GM19023 (cell line): ENCODE measurements around the gene KIF26B.
"Not testable (repeated sequence)": the region's sequence is repeated elsewhere in the genome, so short reads cannot be mapped to it uniquely, and the experiment has no call there.

Source experiments
- ATAC-seq: cut with Tn5 transposase; IDR thresholded peaks from one replicate; pipeline ENCODE4 v1.9.1; 2021; ENCODE audit warnings: mild to moderate bottlenecking, moderate library complexity; ENCODE audit not compliant: unreplicated experiment

Gene KIF26B

DNA sequence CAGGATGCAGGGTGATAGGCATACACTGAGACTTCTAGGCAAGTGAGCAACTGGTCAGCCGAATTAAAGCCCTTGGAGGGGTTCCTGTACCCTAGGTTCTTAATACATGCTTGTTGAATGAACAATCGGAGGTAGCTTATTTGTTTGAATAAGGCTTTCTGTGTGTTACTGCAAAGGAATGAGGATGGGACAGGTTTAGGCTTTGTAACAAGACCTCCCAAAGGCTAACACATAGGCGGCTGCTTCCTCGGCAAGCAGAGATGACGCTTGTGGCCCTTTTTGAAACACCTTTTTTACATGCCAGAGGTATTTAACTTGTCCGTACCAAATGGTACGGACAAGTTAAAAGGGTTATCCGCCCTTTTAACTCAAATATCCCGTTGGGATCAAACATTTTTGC is 511.6 kb downstream of the KIF26B start:
- ATAC-seq = no peak

DNA sequence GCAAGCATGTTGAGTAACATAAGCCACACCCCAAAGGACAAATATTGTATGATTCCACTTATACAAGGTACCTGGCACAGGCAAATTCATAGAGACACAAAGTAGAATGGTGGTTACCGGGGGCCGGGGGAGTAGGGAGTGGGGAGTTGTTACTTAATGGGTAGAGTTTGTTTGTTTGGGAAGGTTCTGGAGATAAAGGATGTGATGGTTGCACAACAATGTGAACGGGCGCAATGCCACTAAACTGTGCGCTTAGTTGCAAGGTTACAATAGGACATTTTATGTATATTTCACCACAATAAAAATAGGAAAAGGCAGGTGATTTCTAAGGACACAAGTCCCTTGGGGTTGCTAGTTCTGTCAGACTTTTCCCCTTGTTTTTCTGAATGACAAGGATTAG is 516.6 kb downstream of the KIF26B start:
- no peak for ATAC-seq

- no peak for ATAC-seq
These were observed 517.4 kb downstream of the KIF26B start for GRCh38 chr1:245671966-245672767.

GRCh38 chr1:245672836-245673656 is 518.3 kb downstream of the KIF26B start:
- ATAC-seq = not testable (repeated sequence)

GRCh38 chr1:245673881-245674414 is 519.2 kb downstream of the KIF26B start:
- peak; percentile 56 for ATAC-seq

GRCh38 chr1:245677461-245678240 is 522.9 kb downstream of the KIF26B start:
- ATAC-seq = no peak

DNA sequence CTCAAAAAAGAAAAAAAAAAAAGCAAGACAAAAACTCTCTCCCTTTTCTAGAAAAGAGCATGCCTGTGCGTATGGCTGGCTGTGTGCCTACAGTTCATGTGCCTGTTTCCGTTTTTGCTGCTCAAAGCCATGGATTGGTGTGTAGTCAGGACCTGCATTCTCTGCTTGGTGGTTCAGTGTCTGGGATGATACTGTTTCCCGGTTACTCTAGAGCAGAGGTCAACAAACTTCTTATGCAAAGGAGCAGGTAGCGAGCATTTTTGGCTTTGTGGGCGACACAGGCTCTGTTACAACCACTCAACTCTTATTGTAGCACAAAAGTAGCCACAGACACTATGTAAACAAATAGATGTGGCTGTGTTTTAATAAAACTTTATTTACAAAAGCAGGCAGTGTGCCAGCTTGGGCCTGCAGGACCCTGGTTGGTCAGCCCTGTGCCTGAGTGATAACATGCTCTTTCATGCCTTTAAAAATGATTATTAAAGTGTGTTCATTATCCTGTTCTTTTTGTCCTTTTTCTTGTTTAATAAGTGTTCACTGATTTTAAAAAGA is 524.2 kb downstream of the KIF26B start:
- no peak for ATAC-seq

DNA sequence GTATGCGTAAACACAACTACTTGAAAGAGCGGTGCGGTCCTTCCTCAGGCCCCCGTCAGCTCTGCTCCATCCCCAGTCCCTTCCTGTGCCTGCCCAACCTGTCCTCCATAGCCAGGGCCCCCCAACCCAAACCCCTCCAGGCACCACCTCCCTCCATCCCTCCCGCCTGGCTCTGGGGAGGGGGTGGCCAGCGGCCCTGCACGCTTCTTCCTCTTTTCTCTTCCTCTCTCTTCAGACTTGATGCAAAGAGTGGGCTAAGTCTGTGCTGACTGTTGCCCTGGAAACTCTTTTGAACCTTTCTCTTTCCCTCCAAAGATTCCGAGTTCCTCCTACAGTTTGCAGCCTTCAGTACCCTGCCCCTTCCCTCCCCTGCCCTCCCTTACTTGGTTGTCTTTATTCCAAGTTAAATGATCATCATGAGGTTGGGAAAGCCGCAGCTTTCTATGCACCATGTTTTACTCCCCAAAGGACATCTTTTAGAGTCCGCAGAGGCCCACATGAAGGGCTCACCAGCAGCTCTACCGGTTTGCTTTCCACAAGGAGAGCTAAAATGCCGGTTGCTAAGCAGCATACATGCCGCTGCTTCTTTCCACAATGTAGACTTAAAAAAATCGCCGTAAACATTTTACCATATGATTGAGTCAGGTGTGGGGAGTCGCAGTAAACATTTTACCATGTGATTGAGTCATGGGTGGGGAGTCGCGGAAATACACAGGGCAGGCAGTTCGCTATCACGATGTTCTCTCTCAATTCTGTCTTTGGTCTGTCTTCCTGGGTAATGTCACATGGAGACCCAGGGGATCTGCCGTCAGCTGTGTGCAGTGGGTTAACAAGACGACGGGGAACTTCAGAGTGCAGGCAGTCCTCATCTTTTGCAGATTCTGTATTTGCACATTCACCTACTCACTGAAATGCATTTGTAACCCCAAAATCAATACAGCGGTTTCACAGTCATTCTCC is 525.3 kb downstream of the KIF26B start:
- no peak for ATAC-seq

DNA sequence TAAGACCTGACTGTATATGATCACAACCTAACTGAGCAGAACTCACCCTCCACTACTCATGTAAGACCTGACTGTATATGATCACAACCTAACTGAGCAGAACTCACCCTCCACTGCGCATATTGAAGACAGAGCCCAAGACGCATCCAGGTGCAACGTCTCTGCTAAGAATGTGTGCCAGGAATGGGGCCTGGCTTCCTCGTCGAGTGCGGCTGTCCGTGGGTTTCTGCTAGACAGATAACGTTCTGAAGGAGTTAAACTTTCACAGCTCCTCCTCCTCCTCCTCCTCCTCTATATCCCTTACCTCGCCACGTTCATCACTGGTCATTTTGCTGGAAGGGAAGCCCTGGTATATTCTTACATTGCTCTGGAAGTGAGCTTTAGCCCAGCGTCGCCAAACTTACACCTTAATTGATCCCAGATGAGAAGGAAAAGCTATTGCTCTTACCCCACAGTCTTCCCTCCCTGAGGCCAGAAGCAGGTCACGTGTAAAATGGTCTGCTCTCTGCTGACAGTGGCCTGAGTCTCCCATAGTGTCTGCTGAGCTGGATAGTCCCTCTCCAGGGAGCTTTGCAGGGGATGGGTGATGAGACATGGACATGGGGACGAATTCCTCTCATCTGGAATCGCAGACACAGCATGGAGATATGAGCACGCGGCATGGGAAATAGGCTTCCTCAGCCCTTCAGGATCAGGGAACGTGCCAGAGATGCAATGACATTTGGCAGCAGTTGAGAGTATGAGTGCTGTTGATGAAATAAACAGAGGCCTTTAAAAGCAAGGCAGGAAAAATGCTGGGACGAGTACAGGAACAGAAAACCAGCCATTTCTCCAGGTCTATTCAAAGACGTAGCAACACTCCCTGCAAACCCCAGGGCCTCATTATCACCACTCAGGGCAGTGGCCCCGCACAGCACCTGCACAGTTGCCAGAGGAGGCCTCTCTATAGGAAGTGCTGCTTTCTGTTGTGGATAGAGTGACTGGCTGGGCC is 528.1 kb downstream of the KIF26B start:
- no peak for ATAC-seq

- ATAC-seq = no peak
These were observed 528.9 kb downstream of the KIF26B start for GRCh38 chr1:245683676-245684075.

- ATAC-seq = no peak
These were observed 529.4 kb downstream of the KIF26B start for GRCh38 chr1:245684166-245684565.

DNA sequence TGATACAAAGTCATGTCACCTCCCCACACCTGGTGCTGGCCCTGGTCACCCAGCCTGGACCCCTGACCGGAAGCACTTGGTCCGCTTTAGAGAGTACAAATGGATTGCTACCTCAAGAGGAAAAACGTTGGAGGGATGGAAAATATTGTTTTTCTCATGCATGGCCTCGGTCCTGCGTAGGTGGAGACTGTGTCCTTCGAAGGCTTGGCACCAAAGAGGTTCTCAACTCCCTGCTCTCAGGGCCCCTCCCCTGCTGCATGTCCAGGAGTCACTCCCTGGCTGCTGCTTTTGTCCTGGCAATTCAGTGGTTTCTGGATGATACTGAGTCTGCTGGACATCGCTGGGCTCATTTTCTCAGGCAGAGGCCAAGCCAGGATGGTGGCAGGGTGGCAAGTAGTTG is 529.8 kb downstream of the KIF26B start:
- no peak for ATAC-seq

- ATAC-seq = no peak
These were observed 530.5 kb downstream of the KIF26B start for GRCh38 chr1:245685111-245685810.

- ATAC-seq = no peak
These were observed 531.2 kb downstream of the KIF26B start for GRCh38 chr1:245686006-245686405.

DNA sequence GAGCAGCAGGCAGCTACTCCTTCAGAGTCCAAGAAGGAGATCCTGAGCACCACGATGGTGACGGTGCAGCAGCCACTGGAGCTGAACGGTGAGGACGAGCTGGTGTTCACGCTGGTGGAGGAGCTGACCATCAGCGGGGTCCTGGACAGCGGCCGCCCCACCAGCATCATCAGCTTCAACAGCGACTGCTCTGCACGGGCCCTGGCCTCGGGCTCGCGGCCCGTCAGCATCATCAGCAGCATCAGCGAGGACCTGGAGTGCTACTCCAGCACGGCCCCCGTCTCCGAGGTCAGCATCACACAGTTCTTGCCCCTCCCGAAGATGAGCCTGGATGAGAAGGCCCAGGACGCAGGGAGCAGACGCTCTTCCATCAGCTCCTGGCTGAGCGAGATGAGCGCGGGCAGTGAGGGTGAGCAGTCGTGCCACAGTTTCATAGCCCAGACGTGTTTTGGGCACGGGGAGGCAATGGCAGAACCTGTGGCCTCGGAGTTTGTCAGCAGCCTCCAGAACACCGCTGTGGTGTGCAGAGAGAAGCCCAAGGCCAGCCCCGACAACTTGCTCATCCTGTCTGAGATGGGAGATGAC is 531.8 kb downstream of the KIF26B start:
- no peak for ATAC-seq

GRCh38 chr1:245687152-245687635 is 532.4 kb downstream of the KIF26B start:
- no peak for ATAC-seq
